IPS-NIHi7 (cell line): ENCODE data around the gene CD164L2.
"Not testable (repeated sequence)": the region's sequence is repeated elsewhere in the genome, so short reads cannot be mapped to it uniquely, and the experiment has no call there.

Experiments used
- DNase-seq: peaks from one replicate; pipeline ENCODE4 v3.0.0; 2012; ENCODE audit warnings: mixed read lengths; ENCODE audit errors: extremely low spot score

The CD164L2 gene

DNA sequence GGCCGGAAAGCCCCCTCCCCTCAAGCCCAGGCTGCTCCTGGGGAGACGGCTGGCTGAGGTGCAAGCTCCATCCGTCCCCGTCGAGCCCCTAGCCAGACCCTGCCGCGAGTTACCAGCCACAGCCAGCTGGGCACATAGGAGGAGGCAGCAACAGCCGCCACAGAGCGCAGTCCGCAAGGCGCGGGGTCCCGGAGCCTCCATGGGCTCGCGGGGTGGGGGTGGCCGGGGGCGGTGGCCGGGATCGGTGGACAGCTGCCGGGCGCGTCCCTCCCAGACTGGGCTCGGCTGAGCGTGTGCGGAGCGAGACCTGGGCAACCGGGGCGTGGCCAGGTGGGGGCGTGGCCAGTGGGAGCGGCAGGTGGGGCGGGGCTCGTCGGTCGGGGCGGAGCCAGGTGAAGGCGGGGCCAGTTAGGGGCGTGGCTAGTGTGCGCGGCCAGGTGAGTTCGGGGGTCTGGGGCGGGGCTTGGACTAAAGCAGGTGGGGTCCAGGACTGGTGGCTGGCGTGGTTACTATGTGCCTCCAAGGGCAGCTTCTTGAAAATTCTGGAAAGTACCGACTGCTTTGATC lies at the start of gene CD164L2:
CD164L2 (minus strand) TSS at position 295 of the 567 bp plus-strand sequence; CDS start at position 201, 94 bp downstream.
- peak; percentile 95 for DNase-seq

DNA sequence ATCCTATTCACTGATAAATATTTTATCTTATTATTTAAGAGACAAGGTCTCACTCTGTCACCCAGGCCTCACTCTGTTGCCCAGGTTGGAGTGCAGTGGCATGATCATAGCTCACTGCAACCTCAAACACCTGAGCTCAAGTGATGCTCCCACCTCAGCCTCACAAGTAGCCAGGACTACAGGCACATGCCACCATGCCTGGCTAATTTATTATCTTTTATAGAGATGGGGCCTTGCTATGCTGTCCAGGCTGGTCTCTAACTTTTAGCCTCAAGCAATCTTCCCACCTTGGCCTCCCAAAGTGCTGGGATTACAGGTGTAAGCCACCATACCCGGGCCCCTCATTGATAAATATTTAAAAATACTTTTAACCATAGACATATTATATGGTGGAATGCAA lies 49.6 kb upstream of the CD164L2 start:
- not testable (repeated sequence) for DNase-seq

DNA sequence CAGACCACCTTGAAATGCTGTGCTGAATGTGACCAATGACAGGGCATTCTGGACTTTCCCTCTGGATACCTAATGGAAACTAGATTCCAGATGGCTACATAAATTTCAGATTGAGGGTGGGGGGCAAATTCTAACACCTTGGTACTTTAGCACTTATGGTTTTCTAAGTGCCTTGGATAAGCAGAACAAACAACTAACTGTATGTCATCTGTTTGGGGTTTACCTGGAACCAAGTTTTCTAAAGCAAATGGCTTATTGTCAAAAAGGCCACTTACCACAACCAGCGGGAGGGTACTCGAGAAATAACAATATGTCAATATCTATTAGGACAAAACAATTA lies 48.4 kb upstream of the CD164L2 start:
- DNase-seq = no peak

DNA sequence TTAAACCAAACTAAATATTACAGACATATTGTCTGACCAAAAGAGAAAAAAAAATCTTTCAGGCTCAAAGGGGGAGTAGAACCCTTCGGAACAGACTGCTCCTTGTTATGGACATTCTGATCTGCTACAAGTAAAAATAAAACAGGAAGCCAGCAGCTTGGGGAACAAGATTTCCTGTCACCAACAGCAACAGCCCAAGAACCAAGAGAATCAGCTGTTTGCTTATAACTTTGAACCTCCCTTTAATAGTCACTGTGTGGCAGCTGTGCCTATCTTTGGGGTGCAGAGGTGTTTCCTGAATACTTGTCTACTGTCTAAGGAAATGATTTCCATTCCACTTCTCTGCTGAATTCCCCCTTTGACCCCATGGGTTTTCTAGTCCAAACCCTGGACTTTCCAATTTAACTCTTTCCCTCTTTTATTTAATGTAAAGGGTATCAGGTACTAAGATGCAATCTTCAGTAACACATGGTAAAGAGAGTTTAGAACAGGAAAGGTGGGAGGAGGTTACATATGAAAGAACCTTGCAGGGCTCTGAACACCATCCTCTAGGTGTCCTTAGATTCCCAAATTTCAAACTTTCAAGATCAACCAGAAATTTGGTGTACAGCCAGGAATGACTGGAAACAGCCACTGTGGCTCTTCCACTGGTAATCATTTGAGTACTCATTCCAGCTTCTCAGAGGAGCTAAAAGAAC lies 47.9 kb upstream of the CD164L2 start:
- DNase-seq = no peak

DNA sequence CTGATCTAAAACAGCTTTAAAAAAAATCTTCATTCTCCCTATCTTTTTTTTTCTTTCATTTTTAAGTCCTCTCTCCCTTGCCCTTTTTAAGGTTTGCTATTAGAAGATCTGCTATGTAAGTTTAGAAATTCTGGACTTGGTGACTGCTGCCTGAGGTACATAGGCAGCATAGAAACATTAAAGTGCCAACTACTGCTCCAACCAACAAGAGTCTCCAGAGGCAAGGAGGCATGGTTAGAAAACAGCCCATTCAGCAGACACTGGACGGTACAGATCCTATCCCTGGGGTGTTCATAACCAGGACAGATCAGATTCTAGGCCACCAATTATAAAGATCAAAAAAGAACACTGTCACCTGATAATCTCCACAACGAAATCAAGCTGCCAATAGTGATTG lies 45.9 kb upstream of the CD164L2 start:
- DNase-seq = no peak

DNA sequence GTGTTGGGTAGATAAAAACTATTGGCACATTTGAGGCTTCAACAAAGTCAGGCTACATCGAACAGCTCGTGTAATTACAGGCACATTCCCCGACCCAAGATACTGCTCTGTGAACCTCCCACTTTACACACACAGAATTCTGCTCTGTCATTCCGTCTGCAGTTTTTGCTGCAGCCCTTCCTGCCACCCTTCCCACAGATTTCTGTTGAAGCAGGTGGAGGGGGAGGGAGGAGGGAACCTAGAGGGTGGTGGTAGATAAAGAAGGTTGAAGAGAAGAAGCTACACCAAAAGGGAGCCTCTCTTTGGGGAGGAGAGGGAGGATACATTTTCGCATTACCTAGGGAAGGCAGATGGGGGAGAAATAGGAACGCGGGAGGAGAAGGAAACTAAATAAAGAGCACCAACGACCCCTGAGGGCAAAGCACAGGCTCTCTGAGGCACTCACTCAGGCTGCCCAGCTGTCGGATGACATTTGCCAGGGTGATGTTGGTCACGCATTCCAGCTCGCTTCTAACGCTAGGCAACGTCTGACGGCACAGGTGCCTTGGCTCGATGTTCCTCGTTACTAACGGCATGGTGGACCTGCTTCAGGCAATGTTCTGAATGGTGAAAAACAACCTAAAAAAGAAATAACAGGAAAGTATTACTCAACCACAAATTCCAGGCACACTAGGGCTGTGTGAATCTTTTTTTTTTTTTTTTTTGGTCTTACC lies 45.3 kb upstream of the CD164L2 start:
- DNase-seq = peak; percentile 41

DNA sequence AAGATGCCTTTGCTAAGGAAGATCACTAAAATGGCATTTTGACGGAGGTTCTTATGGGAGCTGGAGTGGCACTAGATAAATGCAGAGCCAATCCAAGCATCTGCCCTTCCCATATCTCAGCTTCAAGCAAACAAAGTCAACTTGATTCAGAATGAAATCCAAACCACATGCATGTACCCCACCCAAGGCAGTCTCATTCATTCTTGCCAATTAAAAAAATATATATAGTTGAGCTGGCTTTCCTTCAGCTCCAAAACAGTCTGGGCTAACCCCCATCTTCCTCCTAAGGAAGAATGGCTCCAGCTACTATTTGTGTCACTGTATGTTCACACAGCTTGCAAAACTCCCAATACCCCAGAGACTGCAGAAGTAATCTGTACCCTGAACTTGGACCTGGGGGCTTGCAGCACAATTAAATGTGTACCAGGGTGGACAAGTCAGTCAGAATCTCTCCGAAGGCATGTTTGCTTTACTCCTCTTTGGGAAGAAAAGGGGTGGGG lies 44.7 kb upstream of the CD164L2 start:
- no peak for DNase-seq

DNA sequence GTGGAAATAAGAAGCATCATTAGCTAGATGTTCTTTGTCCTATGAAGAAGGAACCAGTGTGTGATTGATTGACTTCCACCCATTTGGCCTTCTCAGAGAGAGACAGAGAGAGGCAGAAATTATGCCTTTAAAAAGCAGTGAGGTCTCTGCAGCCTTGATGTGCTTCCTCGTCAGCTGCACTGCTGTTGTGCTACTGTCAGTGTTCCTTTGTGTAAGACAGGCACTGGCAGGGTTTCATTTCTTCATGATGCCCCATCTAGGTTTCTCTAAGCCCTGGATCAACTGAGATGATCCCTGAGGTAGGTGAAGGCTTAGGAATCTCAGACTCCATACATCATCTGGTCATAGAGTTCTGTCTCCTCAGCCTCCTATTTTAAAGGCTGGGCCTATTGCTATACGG lies 44.2 kb upstream of the CD164L2 start:
- no peak for DNase-seq

DNA sequence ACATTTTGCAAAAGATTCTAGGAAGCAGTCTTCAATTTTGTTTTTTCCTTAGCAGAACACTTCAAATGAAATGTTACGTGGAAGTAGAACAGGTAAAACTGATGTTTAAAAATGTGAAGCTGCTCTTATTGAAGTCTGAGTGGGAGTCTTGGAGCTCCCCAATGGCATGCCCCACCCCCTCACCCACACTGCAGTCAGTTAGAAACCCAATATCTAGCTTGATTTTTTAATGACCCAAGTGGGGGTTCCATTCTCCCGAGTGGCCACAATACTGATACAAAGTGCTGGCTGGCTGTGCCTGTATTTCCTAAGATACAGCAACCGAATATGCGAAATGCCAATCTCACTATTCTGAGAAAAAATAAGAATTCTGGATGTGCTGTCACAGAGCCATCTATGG lies 40.6 kb upstream of the CD164L2 start:
- DNase-seq = no peak

DNA sequence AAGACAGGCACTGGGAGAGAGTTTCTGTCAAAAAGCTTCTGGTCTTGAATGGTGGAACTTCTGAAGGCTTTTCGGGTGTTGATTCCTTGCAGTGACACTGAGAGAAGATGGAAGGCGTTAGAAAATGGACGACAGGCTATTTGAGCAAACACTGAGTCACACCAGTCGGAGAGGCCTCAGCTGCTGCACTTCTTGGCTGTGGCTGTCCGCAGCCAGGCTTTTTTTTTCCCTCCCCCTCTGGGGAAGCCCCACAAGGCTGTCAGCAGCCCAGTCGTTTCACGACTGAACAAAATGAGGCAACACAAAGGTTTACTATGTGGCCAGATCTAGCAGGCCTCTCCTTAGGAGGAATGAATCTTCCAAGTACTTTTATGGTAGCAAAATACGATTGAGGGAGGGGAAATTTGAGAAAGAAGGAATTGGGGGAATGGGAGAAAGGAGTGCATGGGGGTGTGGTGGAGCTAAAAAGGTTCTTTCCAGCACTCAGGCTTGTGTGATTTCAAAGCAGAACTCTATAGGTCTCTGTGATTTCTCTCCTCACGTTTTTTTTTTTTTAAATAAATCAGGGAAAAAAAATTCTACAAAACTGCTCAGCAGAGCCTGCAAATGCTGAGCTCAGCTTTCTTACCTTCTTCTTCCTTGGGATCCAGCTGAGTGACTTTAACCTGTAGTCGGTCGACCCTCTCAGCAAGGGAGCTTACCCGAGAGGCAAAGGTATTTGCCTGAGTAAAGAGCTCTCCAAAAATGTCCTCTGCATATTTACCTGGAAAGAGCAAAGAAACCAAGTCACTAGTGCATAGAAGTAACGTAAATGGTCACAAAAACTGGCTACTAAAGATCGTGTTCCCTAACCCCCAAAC lies 35.4 kb upstream of the CD164L2 start:
- peak; percentile 51 for DNase-seq

DNA sequence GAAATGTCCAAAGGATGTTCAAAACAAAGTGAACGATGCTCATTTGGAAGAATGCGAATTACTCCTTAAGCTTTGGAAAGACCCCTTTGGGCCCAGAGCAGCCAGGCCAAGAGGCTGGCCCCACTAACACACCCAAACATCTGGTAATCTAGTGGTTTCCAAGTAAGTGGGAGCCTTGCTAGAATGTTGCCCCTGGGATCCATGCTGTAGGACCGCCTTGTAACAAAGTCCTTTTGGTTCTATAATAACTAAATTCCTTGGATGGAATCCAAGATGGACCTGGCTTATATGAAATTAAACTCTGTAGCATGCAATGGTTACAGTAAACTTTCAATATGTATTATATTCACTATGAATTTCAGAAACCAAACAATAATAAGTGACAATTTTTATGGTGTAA lies 34.6 kb upstream of the CD164L2 start:
- no peak for DNase-seq

DNA sequence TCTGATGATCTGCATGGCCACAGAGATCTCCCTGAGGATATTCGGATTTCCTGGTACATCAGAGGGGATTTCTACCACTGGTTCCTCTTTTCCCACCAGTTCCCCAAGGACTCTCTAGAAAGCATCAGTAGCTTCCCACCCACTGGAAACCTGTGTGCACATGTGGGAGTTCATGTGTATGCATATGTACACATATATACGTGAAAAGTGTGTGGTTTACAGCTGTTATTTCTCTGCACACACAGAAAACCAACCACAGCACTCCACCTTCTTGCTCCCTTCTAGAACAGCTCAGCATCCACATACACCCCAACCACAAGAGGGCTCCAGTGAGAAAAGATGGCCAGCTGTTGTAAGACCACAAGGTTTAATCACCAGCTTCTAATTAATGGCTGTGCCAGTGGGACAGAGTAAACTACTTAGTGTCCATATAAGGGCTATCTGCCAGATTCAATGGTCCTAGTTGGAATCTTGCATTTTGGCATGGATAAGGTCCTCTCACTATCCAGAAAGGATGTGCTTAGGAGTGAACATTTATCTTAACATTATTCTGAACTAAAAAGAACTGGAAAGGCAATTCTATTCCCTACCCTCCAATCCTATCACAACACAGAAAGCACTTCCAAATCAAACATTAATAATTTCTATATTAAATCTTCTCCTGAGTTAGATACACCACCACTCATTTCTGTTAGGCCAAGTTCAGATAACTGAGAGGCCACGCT lies 33.4 kb upstream of the CD164L2 start:
- DNase-seq = peak; percentile 64

DNA sequence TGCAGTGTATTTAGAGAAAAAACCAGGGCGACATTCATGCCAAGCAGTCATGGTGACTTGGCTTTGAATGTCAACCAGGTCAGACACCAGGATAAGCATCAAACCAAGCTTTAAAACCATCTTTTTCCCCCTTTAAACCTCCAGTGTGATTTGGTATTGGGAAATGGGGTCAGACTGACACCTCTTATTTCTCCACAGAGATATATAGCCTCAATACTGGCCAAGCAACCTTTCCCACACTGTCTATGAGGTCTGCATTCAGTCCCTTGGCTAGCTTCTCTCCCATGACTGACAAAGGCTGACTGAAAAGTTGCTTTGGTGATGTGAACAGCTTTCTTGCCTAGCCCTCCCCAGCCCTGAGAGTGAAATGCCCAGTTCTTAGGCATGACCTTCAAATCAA lies 31.0 kb upstream of the CD164L2 start:
- DNase-seq = no peak

DNA sequence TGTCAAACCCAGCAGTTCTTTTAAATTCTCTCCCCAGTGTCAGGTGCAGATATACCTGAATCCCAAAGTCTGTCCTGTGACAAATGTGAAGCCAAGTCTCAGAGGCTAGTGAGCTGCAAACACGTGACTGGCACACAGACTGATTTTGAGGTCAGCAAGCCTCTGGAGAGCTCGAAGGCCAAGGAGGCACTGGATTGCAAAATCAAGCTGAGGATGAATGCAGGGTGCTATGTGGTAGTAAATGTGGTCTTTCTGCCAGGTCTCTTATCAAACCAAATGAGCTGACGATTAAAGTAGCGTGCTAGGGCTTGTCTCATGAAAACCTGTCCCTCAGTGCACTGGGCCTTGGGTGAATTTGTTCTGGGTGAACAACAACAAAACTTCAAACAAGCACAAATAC lies 29.9 kb upstream of the CD164L2 start:
- no peak for DNase-seq

DNA sequence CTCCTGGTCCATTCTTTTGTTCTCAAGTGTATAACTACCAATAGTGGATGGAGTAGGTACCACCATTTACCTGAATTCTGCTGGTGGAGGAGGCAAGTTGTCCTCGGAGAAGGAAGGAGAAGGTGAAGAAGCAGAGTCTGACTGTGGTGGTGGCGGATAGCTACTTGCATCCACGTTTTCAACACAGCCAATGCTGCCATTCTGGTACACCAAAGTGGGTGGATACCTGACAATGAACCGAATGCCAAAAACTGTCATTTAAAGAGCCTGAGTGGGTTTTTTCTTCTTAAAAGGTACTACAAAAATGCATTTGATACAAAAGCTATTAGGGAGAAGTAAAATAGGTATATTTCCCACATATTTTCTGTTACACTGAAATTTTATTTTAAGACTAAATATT lies 29.4 kb upstream of the CD164L2 start:
- DNase-seq = no peak

DNA sequence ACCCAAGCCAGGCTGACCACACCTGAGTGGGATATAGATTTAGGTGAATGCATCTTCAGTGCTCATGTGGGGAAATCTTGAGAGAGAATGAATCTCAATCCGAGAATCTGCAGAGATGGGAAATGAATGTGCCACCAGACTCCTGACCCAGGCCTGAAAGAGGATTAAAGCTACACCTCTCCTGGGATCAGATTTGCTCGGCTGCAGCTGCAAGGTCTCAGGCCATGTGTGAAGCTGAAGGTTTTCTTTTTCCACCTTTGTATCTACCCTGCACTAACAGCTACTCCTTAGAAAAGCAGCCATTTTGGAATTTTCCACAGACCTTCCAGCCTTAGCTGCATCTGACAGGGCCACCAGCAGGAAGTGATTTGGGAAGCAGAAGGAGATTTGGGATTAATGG lies 27.6 kb upstream of the CD164L2 start:
- DNase-seq = no peak

DNA sequence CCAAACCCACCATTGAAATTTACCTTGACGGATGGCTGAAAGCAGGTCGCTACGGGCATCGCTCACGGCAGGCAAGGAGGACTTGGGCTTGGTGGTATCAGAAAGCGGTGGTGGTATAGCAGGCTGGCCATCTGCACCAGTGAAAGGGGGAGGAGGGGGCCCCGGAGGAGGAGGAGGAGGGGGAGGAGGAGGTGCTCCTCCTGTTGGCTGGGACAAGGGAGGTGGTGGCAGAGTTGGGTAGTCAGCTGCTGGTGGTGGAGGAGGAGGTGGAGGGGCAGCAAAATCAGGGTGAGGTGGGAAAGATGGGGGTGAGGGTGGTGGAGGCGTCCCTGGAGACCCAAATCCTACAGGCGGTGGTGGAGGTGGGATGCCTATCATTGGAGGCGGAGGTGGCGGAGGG lies 26.5 kb upstream of the CD164L2 start:
- no peak for DNase-seq

DNA sequence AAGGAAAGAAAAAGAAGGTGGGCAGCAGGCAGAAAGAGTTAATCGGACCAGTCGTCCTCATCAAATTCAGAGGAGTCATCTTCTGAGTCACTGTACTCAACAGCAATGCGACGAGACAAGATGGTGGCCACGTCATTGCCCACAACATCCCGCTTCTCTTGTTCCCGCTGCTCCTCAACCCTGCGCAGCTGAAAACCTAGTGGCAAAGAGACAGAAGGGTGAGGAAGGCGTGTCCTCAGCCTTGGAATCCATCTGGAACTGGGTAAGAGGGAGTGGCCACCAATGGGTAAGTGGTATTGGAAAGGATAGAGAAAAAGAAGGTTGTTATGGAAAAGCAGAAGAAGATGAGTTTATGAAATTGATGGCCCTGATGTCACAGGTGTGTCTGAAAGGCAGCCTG lies 25.0 kb upstream of the CD164L2 start:
- DNase-seq = no peak

DNA sequence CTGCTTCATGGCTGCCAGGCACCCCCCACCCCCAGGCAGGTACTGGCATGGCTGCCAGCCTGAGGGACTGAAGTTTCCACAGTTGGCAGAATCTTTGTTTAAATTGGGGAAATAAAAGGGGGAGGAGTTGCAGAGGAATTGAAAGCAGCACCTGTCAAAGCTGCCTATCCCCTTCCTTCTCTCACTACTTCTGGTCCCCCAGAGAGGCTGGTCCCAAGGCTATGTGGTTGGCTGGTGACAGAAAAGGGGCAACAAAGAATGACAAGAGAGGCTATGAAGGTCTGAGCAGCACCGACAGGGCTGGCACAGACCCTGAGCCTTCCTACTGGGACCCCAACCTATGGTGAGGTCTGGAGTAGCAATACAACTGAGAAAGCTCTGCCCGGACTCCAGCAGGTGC lies 23.7 kb upstream of the CD164L2 start:
- not testable (repeated sequence) for DNase-seq

DNA sequence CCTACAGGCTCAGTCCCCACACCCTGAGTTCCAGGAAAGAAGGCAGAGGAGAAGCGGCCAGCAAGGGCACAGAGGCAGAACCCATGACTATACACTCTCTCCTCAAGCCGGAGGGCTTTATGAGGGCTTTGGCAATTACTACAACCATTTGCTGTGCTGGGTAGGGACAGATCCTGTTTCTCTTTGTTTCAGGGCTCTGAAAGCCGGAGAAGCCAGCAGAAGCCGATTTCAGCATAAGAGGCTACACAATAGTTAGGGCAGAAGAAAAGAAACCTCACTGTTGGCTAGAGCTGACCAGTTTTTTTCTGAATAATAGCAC lies 23.2 kb upstream of the CD164L2 start:
- no peak for DNase-seq

DNA sequence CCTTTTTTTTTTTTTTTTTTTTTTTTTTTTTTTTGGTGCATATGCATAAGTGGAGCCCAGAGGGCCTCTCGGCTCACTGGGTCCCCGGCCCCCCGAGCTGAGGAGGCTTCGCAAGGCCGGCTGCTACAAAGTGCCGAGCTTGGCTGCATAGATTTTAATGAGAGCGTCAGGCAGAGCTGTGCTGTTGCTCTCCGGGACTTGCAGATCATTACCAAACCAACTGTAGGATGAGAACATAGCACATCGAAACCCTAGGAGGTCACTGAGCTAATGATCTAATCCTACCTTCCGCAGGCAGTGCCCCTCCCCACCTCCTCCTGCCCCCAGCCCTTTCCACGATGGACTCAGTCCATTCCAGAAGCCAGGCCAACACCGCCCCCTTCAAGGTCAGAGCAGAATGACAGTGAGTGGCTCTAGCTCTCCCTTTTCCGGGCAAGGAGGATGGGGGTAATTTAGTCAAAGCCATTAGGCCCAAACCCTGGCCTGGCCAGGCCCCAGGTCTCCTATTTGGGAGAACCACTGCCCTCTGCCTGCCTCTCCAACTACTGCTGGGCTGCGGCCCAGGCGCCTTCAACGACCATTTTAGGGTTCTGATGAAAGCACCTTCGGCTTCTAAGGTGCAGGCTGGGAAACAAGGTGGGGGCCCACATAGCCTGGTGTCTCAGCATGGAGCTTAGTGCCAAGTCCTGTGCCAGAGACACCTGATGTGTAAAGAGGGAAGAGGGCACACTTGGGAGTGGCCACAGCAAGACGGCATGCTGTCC lies 22.6 kb upstream of the CD164L2 start:
- not testable (repeated sequence) for DNase-seq
